Hematopoietic multipotent progenitor cell treated with erythropoietin and hydrocortisone succinate and interleukin-3 and kit ligand, for 8 days (in vitro differentiated cells): ENCODE data around the gene DNASE1L3.
"Not testable (repeated sequence)": the region's sequence is repeated elsewhere in the genome, so short reads cannot be mapped to it uniquely, and the experiment has no call there.

Source experiments
- DNase-seq: peaks from one replicate; pipeline ENCODE4 v3.0.0-alpha.2; 2015

Gene DNASE1L3, protein sequence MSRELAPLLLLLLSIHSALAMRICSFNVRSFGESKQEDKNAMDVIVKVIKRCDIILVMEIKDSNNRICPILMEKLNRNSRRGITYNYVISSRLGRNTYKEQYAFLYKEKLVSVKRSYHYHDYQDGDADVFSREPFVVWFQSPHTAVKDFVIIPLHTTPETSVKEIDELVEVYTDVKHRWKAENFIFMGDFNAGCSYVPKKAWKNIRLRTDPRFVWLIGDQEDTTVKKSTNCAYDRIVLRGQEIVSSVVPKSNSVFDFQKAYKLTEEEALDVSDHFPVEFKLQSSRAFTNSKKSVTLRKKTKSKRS

DNA sequence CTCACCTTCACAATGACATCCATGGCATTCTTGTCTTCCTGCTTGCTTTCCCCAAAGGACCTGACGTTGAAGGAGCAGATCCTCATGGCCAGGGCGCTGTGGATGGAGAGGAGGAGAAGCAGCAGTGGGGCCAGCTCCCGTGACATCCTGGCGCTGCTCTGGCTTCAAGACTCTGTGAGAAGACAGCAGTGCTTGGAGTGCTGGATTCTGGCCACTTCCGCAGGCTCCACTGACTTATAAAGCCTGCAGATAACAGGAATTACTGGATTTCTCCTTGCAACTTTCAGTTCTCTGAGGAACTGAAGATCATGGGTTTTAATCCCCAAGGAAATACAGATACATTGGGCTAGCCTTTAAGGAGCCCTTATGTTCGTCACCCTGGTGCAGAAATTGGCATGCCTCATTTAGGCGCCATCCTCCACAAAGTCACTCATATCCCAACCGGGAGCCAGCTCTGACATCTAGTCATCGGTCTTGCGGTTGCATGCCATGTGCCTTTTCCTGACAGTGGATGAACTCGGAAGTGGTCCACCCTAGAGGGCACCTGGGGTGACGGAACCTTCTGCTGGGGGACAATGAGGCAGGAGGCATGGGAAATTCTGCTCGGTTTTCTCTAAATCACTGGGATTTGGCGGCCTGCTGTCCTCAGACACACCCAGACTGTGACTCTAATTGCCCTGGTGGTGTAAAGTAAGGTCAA lies at the start of gene DNASE1L3:
Gene DNASE1L3 (minus strand): TSS at position 212 of the 700 bp plus-strand sequence. CDS start 66 bp downstream, at position 146.
- DNase-seq: no peak

DNA sequence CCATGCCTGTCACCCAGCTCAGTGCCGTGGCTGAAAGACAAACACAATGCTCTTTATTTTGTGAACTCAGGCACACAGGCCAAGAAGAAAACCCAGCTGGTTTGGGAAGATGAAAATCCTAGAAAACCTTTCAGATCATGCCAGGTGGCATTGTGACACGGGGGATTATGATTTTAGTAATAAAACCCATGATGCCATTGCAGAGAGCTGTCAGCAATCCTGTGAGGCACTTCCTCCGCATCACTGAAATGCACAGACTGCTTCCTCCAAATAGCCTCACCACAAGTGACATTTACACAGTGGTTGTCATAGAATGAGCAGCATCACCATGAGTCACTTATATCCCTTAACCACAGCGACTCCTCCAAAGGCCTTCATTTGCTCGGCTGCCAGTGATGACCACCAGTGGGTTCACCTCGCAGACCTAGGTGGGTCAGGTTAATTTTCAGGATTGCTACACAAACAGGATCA lies 49.5 kb upstream of the DNASE1L3 start:
- no peak for DNase-seq

DNA sequence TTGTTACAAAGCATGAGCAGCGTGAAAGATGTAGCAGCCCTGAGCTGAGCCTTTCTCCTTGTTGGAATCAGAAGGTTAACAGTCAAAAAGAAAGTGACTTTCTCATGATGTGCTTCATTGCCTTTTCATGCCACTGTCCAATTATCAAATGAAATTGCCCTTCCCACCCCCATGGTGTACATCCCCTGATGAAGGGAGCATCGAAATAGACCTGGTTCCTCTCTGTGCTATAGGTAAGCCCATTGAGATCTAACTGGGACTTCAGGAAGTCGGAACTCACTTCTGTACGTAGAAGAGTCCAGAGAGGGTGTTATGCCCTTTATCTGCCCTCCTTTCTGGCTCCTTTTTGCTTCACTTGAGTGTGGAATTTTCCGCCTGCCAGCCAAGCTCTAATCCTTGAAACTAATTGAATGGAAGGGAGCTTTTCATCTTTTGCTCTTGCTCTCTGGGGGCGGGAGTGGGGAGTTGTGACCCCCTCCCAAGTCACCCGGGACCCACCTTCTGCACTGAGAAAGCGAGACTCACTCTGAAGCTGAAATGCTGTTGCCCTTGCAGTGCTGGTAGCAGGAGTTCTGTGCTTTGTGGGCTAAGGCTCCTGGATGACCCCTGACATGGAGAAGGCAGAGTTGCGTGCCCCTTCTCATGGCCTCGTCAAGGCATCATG lies 47.8 kb upstream of the DNASE1L3 start:
- no peak for DNase-seq

DNA sequence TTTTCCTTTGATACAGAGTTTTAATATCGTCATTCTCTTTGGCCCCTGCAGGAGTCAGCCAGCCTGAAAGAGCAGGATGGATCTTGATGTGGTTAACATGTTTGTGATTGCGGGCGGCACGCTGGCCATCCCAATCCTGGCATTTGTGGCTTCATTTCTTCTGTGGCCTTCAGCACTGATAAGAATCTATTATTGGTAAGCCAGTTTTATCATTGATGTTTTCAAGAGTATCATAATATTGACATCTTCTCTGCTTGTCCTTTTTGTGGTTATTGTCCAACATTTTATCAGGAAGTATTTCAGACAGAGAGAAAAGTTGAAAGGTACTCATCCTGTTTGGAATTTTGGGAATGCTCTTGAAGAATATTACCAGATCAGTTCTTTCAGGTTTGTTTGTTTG lies 45.7 kb upstream of the DNASE1L3 start:
- DNase-seq: no peak

DNA sequence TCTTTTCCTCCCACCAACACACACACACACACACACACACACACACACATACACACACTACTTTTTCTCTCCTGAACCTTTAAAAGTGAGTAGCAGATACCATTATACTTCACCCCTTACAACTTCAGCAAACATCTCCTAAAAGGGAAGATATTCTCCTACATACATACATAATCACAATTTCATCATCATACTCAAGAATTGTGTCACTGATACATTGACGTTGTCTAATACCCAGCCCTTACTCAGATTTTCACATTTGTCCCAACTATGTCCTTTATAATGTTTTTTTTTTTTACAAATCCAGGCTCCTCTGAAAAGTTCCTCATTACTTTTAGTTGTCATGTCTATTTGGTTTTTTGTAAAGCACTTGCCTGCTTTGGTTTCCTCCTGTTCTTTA lies 45.3 kb upstream of the DNASE1L3 start:
- no peak for DNase-seq

DNA sequence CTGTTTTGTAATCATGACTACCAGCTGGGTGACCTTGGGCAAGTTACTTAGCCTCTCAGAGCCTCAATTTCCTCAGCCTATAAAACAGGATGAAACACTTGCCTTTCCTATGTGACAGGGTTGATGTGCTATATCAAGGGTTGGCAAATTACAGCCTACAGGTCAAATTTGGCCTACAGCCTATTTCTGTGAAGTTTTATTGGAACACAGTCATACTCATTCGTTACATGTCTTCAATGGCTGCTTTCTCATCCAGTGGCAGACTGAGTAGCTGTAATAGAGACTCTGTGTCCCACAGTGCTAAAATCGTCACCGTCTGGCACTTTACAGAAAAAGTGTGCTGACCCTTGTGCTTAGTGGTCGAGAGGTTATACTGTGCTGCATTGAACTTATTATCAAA lies 43.4 kb upstream of the DNASE1L3 start:
- DNase-seq: no peak

DNA sequence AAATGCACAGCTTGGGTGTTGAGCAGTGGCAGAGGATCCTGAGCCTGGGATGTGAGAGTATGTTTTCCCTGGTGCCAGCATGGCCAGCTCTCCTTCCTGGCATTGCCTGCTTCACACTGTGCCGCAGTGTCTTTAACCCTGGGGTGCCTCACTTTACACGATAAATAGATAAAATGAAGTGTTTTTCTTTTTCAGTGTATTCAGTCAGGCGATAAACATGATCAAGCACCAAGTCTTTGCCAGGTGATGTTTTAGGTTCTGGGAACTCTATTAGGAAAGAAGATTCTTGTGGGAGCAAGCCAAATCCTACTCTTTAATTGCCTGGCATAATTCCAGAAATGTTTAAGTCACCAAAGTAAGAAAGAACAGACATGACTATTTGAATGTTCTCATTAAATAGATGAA lies 40.9 kb upstream of the DNASE1L3 start:
- no peak for DNase-seq

DNA sequence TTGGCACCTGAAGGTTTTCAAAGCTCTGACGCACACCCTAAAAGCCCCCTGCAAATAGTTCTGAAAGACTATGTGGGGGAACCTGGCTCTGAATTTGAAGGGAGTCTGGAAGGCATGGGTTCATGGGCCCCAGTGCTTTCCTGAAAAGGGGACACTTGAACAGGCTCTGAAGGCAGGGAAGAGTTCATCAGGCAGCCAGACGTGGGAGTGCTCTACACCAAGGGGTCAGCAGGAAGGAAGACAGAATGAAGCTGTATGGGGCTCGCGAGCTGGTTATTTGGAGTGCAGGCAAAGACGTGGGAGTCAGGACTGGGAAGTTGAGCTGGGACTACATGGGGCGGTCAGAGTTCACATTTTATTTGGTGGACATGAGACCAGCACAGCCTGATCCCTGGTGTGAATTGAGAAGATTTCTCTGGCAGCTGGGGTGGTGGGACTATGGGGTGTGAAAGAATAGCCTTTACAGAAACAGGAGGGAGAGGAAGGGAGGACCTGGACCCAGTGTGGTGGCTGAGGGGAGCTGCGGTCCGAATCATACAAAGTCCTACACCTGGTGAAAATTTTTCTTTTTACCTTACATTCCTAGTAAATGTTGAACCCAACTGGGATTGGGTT lies 39.4 kb upstream of the DNASE1L3 start:
- DNase-seq: no peak

DNA sequence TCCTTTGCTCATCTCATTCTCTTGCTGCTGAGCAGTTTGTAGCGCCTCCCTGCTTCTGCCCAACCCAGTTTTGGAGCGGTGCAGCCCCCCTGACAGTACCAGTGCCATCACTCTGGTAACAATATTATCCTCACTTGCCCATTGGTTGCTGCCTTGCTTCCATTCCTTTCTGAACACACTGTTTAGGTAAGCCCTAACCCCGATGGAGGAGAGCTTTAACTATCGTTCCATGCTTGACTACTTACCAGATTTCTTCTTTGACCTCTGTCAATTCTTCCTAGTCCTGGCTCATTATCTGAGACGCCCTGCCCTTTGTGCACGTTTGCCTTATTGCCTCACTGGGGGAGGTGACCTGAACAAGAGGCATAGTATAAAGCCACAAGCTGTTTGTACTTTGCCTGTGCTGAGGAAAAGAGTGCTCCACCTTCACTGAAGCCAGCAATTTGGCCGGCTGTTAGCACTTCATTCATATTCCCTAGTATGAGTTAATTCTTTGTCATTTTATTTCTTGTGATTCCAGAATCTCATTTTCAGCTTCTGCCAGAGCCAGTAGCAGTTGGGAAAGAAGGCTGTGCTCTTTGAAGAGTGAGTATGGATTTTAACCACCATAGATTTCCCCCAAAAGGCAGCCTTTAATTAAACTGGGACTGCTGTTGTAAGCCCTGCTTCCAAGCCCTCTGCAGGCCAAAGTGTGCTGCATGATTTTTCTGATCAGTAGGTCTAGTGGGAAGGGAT lies 38.8 kb upstream of the DNASE1L3 start:
- no peak for DNase-seq

DNA sequence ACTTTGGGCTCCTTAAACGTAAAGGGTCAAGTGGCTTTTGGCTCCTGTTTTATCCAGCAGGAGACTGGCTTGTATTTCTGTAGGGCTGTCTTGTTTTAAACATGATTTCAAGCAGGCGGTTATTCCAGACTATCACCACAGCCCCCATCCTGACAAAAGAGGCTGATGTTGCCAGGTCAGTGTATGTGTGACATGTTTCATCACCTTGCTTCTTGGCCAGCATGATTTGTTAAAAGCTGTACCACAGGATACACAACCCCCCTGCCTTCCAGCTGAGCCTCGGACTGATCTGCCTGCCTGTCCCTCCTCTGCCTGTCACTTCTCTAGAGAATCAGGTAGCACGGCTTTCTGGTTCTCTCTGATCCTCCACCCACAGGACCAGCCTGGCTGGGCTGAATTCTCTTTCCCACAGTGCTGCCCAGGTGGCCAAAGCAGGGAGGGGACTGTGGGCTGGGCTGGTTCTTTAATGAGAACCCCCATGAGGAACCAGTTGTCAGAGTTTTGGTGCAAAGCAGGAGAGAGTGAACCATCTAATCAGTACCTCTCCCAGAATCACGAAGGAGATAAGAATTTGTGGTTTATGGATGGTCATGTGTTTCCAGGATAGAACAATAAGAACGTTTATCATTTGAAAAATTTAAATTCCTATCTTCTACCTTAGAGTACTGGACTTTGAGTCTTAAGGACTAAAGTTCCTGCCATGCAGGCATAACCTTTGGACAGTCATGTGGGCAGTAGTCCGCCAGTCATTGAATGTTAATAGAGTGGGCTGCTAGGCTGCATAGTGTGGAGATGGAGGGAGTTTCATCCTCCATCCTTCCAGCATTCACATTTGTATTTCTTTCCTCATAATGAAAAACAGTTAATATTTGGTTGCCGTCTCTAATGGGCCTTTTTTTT lies 35.6 kb upstream of the DNASE1L3 start:
- no peak for DNase-seq

DNA sequence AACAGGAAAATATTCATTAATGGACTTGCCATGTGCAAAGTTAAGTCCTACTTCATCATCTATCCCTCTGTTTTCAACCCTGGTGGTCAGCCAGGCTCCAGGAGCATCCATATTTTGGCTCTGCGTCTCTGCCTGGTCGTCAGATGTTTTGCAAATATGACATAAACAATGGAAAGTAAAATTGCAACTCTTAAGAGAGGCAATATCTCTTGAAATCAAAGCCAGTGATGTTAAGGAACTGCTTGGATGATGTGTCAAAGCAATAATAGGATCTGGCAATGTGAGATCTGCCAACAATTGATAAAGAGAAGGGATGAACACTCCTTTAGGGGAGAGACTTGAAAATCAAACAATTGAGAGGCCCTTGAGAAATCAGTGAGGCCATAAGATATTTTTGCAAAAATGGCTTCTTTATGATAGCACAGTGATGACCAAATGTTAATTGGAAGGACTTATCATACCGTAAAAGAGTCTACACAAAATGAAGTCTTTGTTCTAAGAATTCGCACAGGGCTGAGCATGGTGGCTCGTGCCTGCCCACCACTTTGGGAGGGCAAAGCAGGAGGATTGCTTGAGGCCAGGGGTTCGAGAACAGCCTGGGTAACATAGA lies 33.3 kb upstream of the DNASE1L3 start:
- DNase-seq: no peak

DNA sequence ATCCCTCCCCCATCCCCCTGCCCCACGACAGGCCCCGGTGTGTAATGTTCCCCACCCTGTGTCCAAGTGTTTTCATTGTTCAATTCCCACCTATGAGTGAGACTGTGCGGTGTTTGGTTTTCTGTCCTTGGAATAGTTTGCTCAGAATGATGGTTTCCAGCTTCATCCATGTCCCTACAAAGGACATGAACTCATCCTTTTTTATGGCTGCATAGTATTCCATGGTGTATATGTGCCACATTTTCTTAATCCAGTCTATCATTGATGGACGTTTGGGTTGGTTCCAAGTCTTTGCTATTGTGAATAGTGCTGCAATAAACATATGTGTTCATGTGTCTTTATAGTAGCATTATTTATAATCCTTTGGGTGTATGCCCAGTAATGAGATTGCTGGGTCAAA lies 32.1 kb upstream of the DNASE1L3 start:
- DNase-seq: not testable (repeated sequence)

DNA sequence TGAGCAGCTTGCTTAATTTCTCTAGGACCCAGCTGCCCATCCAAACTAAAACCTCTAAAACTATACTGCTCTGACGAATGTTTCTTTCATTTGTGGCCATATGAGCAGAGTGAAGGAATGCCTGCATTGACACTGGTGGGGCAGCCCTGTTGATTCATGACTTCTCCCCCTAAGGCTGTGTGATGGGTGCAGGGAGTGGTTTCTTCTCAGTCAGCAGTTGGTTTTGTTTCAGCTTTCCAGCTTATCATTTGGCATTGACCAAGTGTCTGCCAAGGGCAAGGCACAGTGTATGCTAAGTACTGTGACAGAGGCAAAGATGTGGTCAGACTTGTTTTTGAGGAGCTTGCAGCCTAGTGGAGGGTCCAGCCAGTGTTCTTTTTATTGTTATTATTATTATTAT lies 31.6 kb upstream of the DNASE1L3 start:
- DNase-seq: no peak

DNA sequence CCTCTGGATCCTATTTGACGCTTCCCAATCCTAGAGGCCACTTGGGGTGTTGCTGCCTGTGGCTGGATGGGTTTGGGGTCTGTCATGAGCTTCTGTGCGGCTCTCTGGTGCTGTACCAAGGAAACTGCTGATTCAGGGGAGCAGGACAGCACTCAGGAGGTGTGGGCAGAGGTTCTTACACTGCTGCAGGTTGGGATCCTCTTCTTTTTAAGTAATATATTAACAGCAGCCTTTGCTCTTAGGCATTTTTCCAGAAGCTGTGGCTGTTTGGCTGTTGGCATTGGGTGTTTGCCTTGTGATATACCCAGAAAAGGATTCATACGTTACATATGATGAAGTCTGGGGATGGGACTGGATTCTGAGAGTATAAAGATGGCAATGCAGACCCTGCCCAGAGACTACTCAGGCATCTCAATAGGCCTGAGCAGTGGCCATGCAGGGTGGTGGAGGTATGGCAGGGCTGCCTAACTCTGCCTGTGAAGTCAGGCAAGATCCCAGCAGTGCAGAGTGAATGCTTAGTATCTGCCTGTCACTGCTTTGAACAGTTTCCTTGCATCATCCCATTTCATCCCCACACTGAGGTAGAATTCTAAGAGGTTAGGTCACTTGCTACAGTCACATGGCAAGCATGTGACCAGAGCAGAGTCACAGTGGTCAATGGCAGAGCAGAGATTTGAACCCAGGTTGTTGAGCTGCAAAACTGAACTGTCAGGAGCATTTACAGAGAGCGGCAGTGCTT lies 30.7 kb upstream of the DNASE1L3 start:
- no peak for DNase-seq

DNA sequence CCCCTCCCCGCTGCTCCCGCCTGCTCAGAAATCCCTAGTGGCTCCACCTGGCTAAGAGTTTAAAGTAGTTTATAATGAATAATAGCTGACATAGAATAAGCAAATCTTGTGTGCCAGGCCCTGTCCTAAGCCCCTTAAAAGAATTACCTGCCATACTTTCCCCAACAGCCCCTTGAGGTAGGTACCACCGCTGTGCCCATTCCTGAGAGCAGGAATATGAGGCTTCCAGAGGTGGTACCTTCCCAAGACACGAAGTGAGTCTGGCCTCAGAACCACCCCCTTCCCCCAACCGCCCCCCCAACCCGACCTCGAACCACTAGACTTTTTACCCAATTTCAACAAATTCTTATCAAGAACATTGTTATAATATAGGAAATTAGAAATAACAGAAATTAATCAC lies 28.1 kb upstream of the DNASE1L3 start:
- DNase-seq: no peak

DNA sequence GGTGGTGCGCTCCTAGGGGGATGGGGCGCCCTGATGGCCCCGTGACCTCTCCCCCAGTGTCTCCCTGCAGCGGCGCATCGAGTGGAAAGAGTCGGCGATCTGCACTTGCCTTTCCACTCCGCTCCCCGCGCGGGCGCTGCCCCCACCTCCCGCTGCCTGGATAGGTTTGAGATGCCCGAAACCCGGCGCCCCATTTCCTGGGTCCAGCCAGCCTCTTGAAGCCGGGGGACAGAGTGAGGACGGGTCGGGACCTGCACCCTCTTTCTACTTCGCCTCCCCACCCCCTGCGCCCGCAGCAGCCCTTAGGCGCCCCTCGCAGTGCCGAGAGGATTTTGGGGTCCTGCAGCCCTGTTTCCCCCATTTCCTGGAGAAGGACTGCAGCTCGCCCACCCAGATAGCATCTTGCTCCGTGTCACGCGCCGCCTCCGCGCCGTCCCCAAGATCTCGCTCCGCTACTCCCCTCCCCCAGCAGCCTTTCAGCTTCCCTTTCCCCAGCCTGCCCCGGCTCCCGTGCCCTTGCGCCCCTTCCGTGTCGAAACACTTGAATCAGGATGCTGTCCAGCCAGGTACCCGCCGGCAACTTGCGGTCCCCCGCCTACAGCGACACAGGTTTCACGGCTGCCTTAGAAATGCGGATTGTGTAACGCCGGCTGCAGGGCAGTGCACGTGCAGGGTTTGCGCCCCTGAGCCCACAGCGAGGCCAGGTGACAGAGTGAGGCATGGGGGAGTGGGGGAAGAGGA lies 27.3 kb upstream of the DNASE1L3 start:
- peak; percentile 58 for DNase-seq

DNA sequence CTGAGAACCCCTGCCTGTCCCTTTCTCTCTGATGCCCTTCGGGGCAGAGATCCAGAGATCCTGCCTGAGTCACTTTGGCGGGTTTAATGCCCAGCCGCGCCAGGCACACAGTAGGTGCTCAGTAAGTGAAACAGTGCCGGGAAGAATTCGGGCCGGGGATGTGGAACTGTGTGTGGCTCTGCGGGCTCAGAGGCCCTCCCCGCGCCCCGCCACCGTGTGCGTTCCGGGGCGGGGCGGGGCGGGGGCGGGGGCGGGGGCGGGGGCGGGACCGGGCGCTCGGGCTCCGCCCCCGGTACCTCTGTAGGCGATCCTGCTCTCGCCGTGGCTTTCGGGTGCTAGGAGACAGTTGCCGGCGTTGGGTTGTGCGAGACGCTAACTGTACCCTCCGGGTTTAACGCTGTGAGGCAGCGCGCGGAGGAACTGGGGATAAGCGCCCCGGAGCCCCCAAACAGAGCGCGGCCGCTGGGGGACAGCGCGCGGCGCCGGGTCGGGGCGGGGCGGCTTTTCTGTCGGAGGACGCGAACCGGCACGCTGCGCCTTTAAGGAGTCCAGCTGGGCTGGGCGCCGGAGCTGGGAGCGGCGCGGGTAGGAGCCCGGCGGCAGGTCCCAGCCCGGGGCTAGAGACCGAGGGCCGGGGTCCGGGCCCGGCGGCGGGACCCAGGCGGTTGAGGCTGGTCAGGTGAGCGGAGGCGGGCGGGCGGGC lies 26.6 kb upstream of the DNASE1L3 start, which contains the start of gene ABHD6:
Gene ABHD6 (plus strand): TSS at position 555 of the 703 bp plus-strand sequence. CDS start 18,795 bp downstream, outside the sequence.
- peak; percentile 66 for DNase-seq

DNA sequence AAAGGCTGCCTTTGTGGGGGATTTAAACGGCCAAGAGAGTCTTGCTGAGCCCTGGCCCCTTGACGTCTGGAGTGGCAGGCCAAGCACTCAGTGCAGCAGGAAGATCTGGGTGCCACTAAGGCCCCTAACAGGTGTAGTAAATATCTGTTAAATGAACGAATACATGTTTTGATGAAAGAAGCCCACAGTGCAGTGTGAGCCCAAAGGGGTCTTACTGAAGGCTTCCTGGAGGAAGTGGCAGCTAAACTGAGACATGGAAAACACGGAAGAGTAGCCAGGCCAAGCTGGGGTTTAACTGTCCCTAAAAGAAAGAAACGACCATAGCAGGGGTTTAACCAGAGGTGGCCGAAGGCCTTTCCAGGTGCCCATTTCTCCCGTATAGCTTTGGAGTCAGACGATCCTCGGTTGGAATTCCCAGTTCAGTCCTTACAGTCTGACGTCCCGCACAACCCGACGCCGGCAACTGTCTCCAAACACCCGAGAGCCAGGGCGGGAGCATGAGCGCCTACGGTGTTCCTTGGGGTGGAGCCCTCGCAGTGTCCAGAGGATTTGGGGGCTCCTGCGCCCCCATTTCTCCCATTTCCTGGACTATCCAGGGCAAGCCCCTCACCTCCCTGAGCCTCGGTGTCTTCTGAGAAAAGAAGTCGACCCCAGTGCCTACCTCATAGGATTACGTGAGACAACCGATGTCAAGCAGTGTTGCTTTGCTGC lies 25.9 kb upstream of the DNASE1L3 start:
- DNase-seq: no peak
